HFFc6 (cell line): Measurements from ENCODE around the gene PDGFC. TPM values are rescaled to one million over a fixed set of nuclear protein-coding genes. Genes with fewer than 3 reads are reported as not detected.
"Not testable (repeated sequence)": the region's sequence is repeated elsewhere in the genome, so short reads cannot be mapped to it uniquely, and the experiment has no call there.

Experiments
- DNase-seq: peaks from one replicate; pipeline ENCODE4 v3.0.0-alpha.2; 2018
- H3K27ac Mint-ChIP-seq: 2 replicates; pipeline ENCODE4 v1.8.0; 2020; ENCODE audit warnings: mild to moderate bottlenecking, mixed read lengths
- H3K27me3 Mint-ChIP-seq: 2 replicates; pipeline ENCODE4 v1.8.0; 2021; ENCODE audit warnings: mild to moderate bottlenecking, moderate library complexity, mixed read lengths; ENCODE audit not compliant: insufficient read depth
- H3K36me3 Mint-ChIP-seq: 2 replicates; pipeline ENCODE4 v1.8.0; 2021; ENCODE audit warnings: low read depth, mixed read lengths
- H3K4me1 Mint-ChIP-seq: 2 replicates; pipeline ENCODE4 v1.8.0; 2020; ENCODE audit warnings: low read depth, mixed read lengths
- H3K4me3 Mint-ChIP-seq: 2 replicates; pipeline ENCODE4 v1.8.0; 2020; ENCODE audit warnings: mild to moderate bottlenecking, moderate library complexity, mixed read lengths
- H3K9me3 Mint-ChIP-seq: 2 replicates; pipeline ENCODE4 v1.8.0; 2020; ENCODE audit warnings: mild to moderate bottlenecking, mixed read lengths
- CTCF ChIP-seq: fragments of 200-600 bp; sonication (generic); IDR thresholded peaks from 2 replicates; pipeline ENCODE4 v1.5.0; 2021; ENCODE audit warnings: antibody characterized with exemption, mild to moderate bottlenecking
- total RNA-seq, 6 experiments: library from RNA; stranded (reverse); fragmentation: NEBNext Ultra II Directional; extraction: Animal tissue kit (Norgen Biotek cat#: 25700); gene quantifications; 2 replicates in 1 of 6; 3 replicates in 5 of 6; pipeline ENCODE4 v1.2.3, GENCODE V29; 2021

PDGFC gene
- total RNA-seq, 6 experiments from 2014 or later = 71.5 to 112 (median 76.1) TPM

- peaks cover 35% of the 10 kb centered on the region for H3K4me1 Mint-ChIP-seq
- peaks cover 22% of the 10 kb centered on the region for H3K36me3 Mint-ChIP-seq
- DNase-seq = no peak
Observed at GRCh38 chr4:156870131-156870530, 101.5 kb downstream of the PDGFC start.

GRCh38 chr4:156866088-156866487 is 105.5 kb downstream of the PDGFC start:
- H3K9me3 Mint-ChIP-seq = peaks cover 12% of the 10 kb centered on the region; the same call in 1 of the 2 replicates
- H3K4me3 Mint-ChIP-seq, DNase-seq, H3K27me3 Mint-ChIP-seq, H3K27ac Mint-ChIP-seq: not testable (repeated sequence)
- peaks cover 22% of the 10 kb centered on the region for H3K36me3 Mint-ChIP-seq
- peaks cover 49% of the 10 kb centered on the region for H3K4me1 Mint-ChIP-seq

More at GRCh38 chr4:156870131-156870530, 101.5 kb downstream of the PDGFC start:
- Mint-ChIP-seq H3K4me3 (no peak overlapping the region; the same call in 1 of the 2 replicates), H3K9me3 (peaks cover 12% of the 10 kb centered on the region; the same call in 1 of the 2 replicates), H3K27me3 (peaks cover 3% of the 10 kb centered on the region; the same call in 1 of the 2 replicates), H3K27ac (no peak overlapping the region)
- TF ChIP-seq CTCF = no peak

DNA sequence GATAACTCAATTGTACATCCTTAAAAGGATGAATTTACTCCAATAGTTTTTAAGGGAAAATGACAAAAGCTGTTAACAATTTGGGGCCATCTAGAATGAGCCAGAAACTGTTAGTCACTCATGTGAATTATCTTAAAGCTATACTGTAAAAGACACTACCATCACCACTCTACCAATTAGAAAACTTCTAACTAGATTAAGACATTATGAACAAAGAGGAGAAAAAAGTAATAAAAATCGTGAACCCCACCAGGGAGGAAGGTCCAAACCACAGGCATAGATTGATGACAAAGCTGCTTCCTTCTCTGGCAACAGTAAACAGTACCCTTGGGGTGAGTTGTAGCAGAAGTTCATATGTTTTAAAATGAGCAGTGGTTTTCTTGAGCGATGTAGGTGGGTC is 106.1 kb downstream of the PDGFC start:
- no peak for DNase-seq
- peaks cover 47% of the 10 kb centered on the region for H3K4me1 Mint-ChIP-seq
- no peak overlapping the region for H3K4me3 Mint-ChIP-seq
- H3K27me3 Mint-ChIP-seq = peaks cover 3% of the 10 kb centered on the region; the same call in 1 of the 2 replicates
- peaks cover 12% of the 10 kb centered on the region; the same call in 1 of the 2 replicates for H3K9me3 Mint-ChIP-seq
- peak overlapping the region; percentile 62 for H3K27ac Mint-ChIP-seq
- TF ChIP-seq CTCF = no peak
- peaks cover 22% of the 10 kb centered on the region for H3K36me3 Mint-ChIP-seq

GRCh38 chr4:156858071-156858470 is 113.5 kb downstream of the PDGFC start:
- no peak for DNase-seq
- peaks cover 30% of the 10 kb centered on the region for H3K4me1 Mint-ChIP-seq
- H3K9me3 Mint-ChIP-seq = no peaks in the 10 kb centered on the region
- H3K27ac Mint-ChIP-seq = no peak overlapping the region
- H3K27me3 Mint-ChIP-seq = no peaks in the 10 kb centered on the region
- peaks cover 15% of the 10 kb centered on the region for H3K36me3 Mint-ChIP-seq
- H3K4me3 Mint-ChIP-seq = no peak overlapping the region
- TF ChIP-seq CTCF = no peak

DNA sequence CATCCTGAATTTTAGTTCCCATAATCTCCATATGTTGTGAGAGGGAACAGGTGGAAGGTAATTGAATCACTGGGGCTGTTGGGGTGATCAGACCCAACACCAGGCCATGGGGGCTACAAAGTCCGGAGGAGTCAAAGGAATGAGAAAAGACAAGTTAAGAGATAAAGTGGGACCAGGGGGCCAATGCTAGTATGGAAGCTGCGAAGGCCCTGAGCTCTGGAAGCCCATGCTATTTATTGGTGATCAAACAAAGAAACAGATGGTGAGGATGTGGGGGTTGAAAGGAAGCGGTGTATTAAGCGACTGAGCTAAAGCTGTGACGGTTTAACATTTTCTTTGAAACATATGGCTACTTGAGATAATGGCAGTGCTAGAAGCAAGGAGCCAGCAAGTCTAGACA is 132.8 kb downstream of the PDGFC start:
- no peak overlapping the region; the same call in 1 of the 2 replicates for H3K4me3 Mint-ChIP-seq
- no peak for DNase-seq

More for the DNA sequence above, 132.8 kb downstream of the PDGFC start:
- Mint-ChIP-seq H3K9me3 (peaks cover 46% of the 10 kb centered on the region), H3K27ac (no peak overlapping the region), H3K4me1 (peaks cover 31% of the 10 kb centered on the region), H3K27me3 (peaks cover 4% of the 10 kb centered on the region), H3K36me3 (peaks cover 73% of the 10 kb centered on the region)
- TF ChIP-seq CTCF = no peak
